Neural progenitor cell (in vitro differentiated cells): ENCODE measurements around the gene NDE1. TPM values are rescaled to one million over a fixed set of nuclear protein-coding genes. Genes with fewer than 3 reads are reported as not detected.

Experiments
- DNase-seq: peaks from one replicate; pipeline ENCODE4 v3.0.0-alpha.2; 2016; ENCODE audit warnings: low spot score
- H2AFZ ChIP-seq: fragments of 200-600 bp; sonication (generic); replicated peaks from 2 replicates; pipeline ENCODE4 v1.6.1; 2016; ENCODE audit warnings: antibody characterized with exemption
- H3F3A ChIP-seq: fragments of 200-600 bp; sonication (generic); 2 replicates; pipeline ENCODE4 v1.6.1; 2016; ENCODE audit warnings: antibody characterized with exemption, low read depth
- H3K27ac ChIP-seq: fragments of 200-600 bp; sonication (generic); 2 replicates; pipeline ENCODE4 v1.5.1; 2016; ENCODE audit warnings: mild to moderate bottlenecking
- H3K27me3 ChIP-seq: fragments of 200-600 bp; sonication (generic); 2 replicates; pipeline ENCODE4 v1.6.1; 2016; ENCODE audit warnings: mild to moderate bottlenecking, moderate library complexity
- H3K36me3 ChIP-seq: fragments of 200-600 bp; sonication (generic); 2 replicates; pipeline ENCODE4 v1.5.1; 2016
- H3K4me1 ChIP-seq: fragments of 200-600 bp; sonication (generic); 2 replicates; pipeline ENCODE4 v1.6.1; 2016; ENCODE audit warnings: mixed run types
- H3K4me2 ChIP-seq: fragments of 200-600 bp; sonication (generic); 2 replicates; pipeline ENCODE4 v1.6.1; 2016
- H3K4me3 ChIP-seq: fragments of 200-600 bp; sonication (generic); 2 replicates; pipeline ENCODE4 v1.5.1; 2016
- H3K79me2 ChIP-seq: fragments of 200-600 bp; sonication (generic); 2 replicates; pipeline ENCODE4 v1.6.1; 2016; ENCODE audit warnings: low read depth
- H3K9ac ChIP-seq: fragments of 200-600 bp; sonication (generic); 2 replicates; pipeline ENCODE4 v1.6.1; 2016
- H3K9me3 ChIP-seq: fragments of 200-600 bp; sonication (generic); 2 replicates; pipeline ENCODE4 v1.5.1; 2016; ENCODE audit warnings: low read depth
- H4K20me1 ChIP-seq: fragments of 200-600 bp; sonication (generic); 2 replicates; pipeline ENCODE4 v1.6.1; 2016; ENCODE audit warnings: low read depth
- H3K27ac Mint-ChIP-seq: 3 replicates; pipeline ENCODE4 v1.8.0; 2021; ENCODE audit warnings: mixed read lengths
- H3K27me3 Mint-ChIP-seq: 2 replicates; pipeline ENCODE4 v1.8.0; 2022; ENCODE audit warnings: low read depth, mild to moderate bottlenecking, inconsistent platforms, moderate library complexity, mixed read lengths; ENCODE audit not compliant: insufficient read depth
- H3K36me3 Mint-ChIP-seq: 3 replicates; pipeline ENCODE4 v1.8.0; 2021; ENCODE audit warnings: mixed read lengths
- H3K4me1 Mint-ChIP-seq: 3 replicates; pipeline ENCODE4 v1.8.0; 2021; ENCODE audit warnings: mixed read lengths
- H3K4me3 Mint-ChIP-seq: 3 replicates; pipeline ENCODE4 v1.8.0; 2021; ENCODE audit warnings: mild to moderate bottlenecking, moderate library complexity, mixed read lengths
- H3K9me3 Mint-ChIP-seq: 3 replicates; pipeline ENCODE4 v1.8.0; 2020; ENCODE audit warnings: mixed read lengths
- EZH2 ChIP-seq: fragments of 200-600 bp; sonication (generic); IDR thresholded peaks from 2 replicates; pipeline ENCODE4 v1.6.1; 2017; ENCODE audit warnings: antibody characterized with exemption, mild to moderate bottlenecking, moderate library complexity
- EZH2phosphoT487 ChIP-seq: fragments of 200-600 bp; sonication (generic); IDR thresholded peaks from 2 replicates; pipeline ENCODE4 v1.6.1; 2017; ENCODE audit warnings: antibody characterized with exemption
- total RNA-seq: library from RNA; depleted of rRNA; stranded (reverse); fragments of >200 nt; gene quantifications from 2 replicates; pipeline ENCODE4 v1.2.3, GENCODE V29; 2015; ENCODE audit warnings: low replicate concordance
- TF ChIP-seq, protein P1 (sequence below): fragments of 200-600 bp; sonication (generic); IDR thresholded peaks from 2 replicates; pipeline ENCODE4 v1.5.1; 2017; ENCODE audit warnings: antibody characterized with exemption, mild to moderate bottlenecking

Gene NDE1
- total RNA-seq, 1 donor from 2014 or later, result 85.3 TPM

- H3K4me1 ChIP-seq, result no peaks in the 10 kb centered on the region
- H3K9me3 Mint-ChIP-seq, result no peaks in the 10 kb centered on the region
Measured at GRCh38 chr16:15749371-15749770, 99.3 kb downstream of the NDE1 start.

DNA sequence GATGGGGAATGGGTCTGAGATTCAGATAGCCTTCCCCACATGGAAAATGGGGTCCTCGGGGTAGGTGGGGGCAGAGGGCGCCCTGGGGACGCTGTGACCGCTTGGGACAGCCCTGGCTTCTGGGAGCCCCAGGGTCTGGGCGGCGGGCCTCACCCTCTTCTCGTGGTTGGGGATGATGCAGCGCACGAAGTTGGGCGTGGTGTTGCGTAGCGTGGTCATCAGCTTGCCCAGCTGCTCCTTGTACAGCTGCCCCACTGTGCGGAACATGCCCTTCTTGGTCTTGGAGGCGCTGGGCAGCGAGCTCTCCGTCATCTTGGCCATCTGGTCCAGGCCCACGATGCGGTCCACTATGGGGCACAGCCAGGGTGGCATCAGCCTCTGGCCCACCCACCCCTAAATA lies 99.9 kb downstream of the NDE1 start:
- no peak for DNase-seq
- Mint-ChIP-seq H3K36me3 (no peaks in the 10 kb centered on the region), H3K27ac (no peak overlapping the region), H3K4me3 (no peak overlapping the region), H3K9me3 (no peaks in the 10 kb centered on the region), H3K4me1 (no peaks in the 10 kb centered on the region), H3K27me3 (no peaks in the 10 kb centered on the region)
- no peaks in the 10 kb centered on the region for H3K4me1 ChIP-seq
- H4K20me1 ChIP-seq, result no peaks in the 10 kb centered on the region
- no peak overlapping the region for H3K4me3 ChIP-seq
- no peak overlapping the region for H3K4me2 ChIP-seq
- H3K9ac ChIP-seq, result no peak overlapping the region
- H3K27ac ChIP-seq, result no peak overlapping the region
- no peaks in the 10 kb centered on the region for H3K36me3 ChIP-seq
- H2AFZ ChIP-seq, result no peak overlapping the region
- H3K27me3 ChIP-seq, result no peaks in the 10 kb centered on the region
- no peaks in the 10 kb centered on the region for H3K9me3 ChIP-seq
- TF ChIP-seq EZH2phosphoT487 (no peak), EZH2 (no peak)
- TF ChIP-seq, protein P1, sequence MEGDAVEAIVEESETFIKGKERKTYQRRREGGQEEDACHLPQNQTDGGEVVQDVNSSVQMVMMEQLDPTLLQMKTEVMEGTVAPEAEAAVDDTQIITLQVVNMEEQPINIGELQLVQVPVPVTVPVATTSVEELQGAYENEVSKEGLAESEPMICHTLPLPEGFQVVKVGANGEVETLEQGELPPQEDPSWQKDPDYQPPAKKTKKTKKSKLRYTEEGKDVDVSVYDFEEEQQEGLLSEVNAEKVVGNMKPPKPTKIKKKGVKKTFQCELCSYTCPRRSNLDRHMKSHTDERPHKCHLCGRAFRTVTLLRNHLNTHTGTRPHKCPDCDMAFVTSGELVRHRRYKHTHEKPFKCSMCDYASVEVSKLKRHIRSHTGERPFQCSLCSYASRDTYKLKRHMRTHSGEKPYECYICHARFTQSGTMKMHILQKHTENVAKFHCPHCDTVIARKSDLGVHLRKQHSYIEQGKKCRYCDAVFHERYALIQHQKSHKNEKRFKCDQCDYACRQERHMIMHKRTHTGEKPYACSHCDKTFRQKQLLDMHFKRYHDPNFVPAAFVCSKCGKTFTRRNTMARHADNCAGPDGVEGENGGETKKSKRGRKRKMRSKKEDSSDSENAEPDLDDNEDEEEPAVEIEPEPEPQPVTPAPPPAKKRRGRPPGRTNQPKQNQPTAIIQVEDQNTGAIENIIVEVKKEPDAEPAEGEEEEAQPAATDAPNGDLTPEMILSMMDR, result no peak
- H3K79me2 ChIP-seq, result no peaks in the 10 kb centered on the region
- H3F3A ChIP-seq, result no peaks in the 10 kb centered on the region

More at GRCh38 chr16:15749371-15749770, 99.3 kb downstream of the NDE1 start:
- no peaks in the 10 kb centered on the region for H3F3A ChIP-seq
- no peaks in the 10 kb centered on the region for H3K27me3 ChIP-seq
- no peak for DNase-seq
- no peak overlapping the region for H3K4me3 ChIP-seq
- Mint-ChIP-seq H3K4me3 (no peak overlapping the region), H3K27ac (no peak overlapping the region), H3K27me3 (no peaks in the 10 kb centered on the region), H3K36me3 (no peaks in the 10 kb centered on the region), H3K4me1 (no peaks in the 10 kb centered on the region)
- H4K20me1 ChIP-seq, result no peaks in the 10 kb centered on the region
- no peak overlapping the region for H3K4me2 ChIP-seq
- no peaks in the 10 kb centered on the region for H3K9me3 ChIP-seq
- TF ChIP-seq, protein P1, result no peak
- TF ChIP-seq EZH2phosphoT487, result no peak
- TF ChIP-seq EZH2, result no peak
- no peak overlapping the region for H3K27ac ChIP-seq
- no peaks in the 10 kb centered on the region for H3K79me2 ChIP-seq
- H3K36me3 ChIP-seq, result no peaks in the 10 kb centered on the region
- no peak overlapping the region for H3K9ac ChIP-seq
- H2AFZ ChIP-seq, result no peak overlapping the region

- DNase-seq, result no peak
- no peaks in the 10 kb centered on the region for H4K20me1 ChIP-seq
- no peaks in the 10 kb centered on the region for H3K4me1 ChIP-seq
- no peaks in the 10 kb centered on the region for H3K36me3 ChIP-seq
- TF ChIP-seq EZH2phosphoT487 (no peak), EZH2 (no peak)
- TF ChIP-seq, protein P1, result no peak
- Mint-ChIP-seq H3K9me3 (no peaks in the 10 kb centered on the region), H3K27ac (no peak overlapping the region), H3K4me1 (no peaks in the 10 kb centered on the region), H3K4me3 (no peak overlapping the region), H3K27me3 (no peaks in the 10 kb centered on the region), H3K36me3 (no peaks in the 10 kb centered on the region)
- H3K27ac ChIP-seq, result no peak overlapping the region
- H3K4me2 ChIP-seq, result no peak overlapping the region
- H3K4me3 ChIP-seq, result no peak overlapping the region
- H2AFZ ChIP-seq, result no peak overlapping the region
- no peaks in the 10 kb centered on the region for H3K27me3 ChIP-seq
- no peaks in the 10 kb centered on the region for H3K9me3 ChIP-seq
- no peaks in the 10 kb centered on the region for H3K79me2 ChIP-seq
- H3F3A ChIP-seq, result peaks cover 3% of the 10 kb centered on the region
- no peak overlapping the region for H3K9ac ChIP-seq
Measured at GRCh38 chr16:15751940-15752339, 101.9 kb downstream of the NDE1 start.
